ENCODE measurements around the gene SUGCT. TPM values are rescaled to one million over a fixed set of nuclear protein-coding genes. Genes with fewer than 3 reads are reported as not detected.

Gene SUGCT
- total RNA-seq, 1 experiment from 2014 or later, result 4.6 TPM

GRCh38 chr7:40833888-40834234, 699.1 kb downstream of the SUGCT start:
- Mint-ChIP-seq H3K4me3 (no peak overlapping the region), H3K27me3 (ENCODE audit: low read depth) (no peaks in the 10 kb centered on the region), H3K4me1 (peaks cover 32% of the 10 kb centered on the region), H3K27ac (no peak overlapping the region), H3K36me3 (no peaks in the 10 kb centered on the region), H3K9me3 (peaks cover 4% of the 10 kb centered on the region; the same call in 1 of the 2 replicates)
- TF ChIP-seq PRDM15 (CRISPR knock-in tag; IDR thresholded peaks at IDR 0.05), result no peak
- no peak for TF ChIP-seq NR2C2 (CRISPR knock-in tag; IDR thresholded peaks at IDR 0.05)
- no peak for TF ChIP-seq TP53 (CRISPR knock-in tag; IDR thresholded peaks at IDR 0.05)
- TF ChIP-seq CBFB (CRISPR knock-in tag; IDR thresholded peaks at IDR 0.05; ENCODE audit: low read depth), result no peak
- no peak for TF ChIP-seq ZNF317 (CRISPR knock-in tag; IDR thresholded peaks at IDR 0.05; ENCODE audit: borderline replicate concordance, low read depth)
- TF ChIP-seq ZNF121 (CRISPR knock-in tag; IDR thresholded peaks at IDR 0.05), result no peak
- ATAC-seq (no peak; the same call in 1 of the 2 replicates), DNase-seq (ENCODE audit: low spot score) (no peak)
- ChIA-PET POLR2A (no interaction called here), CTCF (no interaction called here)

- DNase-seq (ENCODE audit: low spot score), result no peak
- H3K9me3 Mint-ChIP-seq, result peaks cover 12% of the 10 kb centered on the region
- POLR2A ChIA-PET, result no interaction called here
- H3K36me3 Mint-ChIP-seq, result peaks cover 7% of the 10 kb centered on the region
- CTCF ChIA-PET, result no interaction called here
- peaks cover 29% of the 10 kb centered on the region for H3K4me1 Mint-ChIP-seq
- ATAC-seq, result no peak
- H3K27ac Mint-ChIP-seq, result no peak overlapping the region
- no peaks in the 10 kb centered on the region for H3K27me3 Mint-ChIP-seq (ENCODE audit: low read depth)
- TF ChIP-seq GRHL2 (CRISPR knock-in tag; IDR thresholded peaks at IDR 0.05; ENCODE audit: insufficient replicate concordance, severe bottlenecking) (no peak), TCF7 (CRISPR knock-in tag; IDR thresholded peaks at IDR 0.05; ENCODE audit: low read depth) (no peak)
- H3K4me3 Mint-ChIP-seq, result no peak overlapping the region
Observed at GRCh38 chr7:40836218-40836617, 701.4 kb downstream of the SUGCT start.

- ATAC-seq, result no peak
- Mint-ChIP-seq H3K27ac (no peak overlapping the region), H3K27me3 (ENCODE audit: low read depth) (no peaks in the 10 kb centered on the region; the same call in 1 of the 2 replicates), H3K4me3 (no peak overlapping the region), H3K4me1 (peaks cover 6% of the 10 kb centered on the region), H3K9me3 (peaks cover 21% of the 10 kb centered on the region), H3K36me3 (peaks cover 9% of the 10 kb centered on the region)
- DNase-seq (ENCODE audit: low spot score), result no peak
- ChIA-PET CTCF (no interaction called here), POLR2A (no interaction called here)
- TF ChIP-seq CBFB (CRISPR knock-in tag; IDR thresholded peaks at IDR 0.05; ENCODE audit: low read depth) (no peak), OVOL2 (CRISPR knock-in tag; IDR thresholded peaks at IDR 0.05; ENCODE audit: borderline replicate concordance) (no peak), SOX15 (CRISPR knock-in tag; IDR thresholded peaks at IDR 0.05) (no peak), ZNF121 (CRISPR knock-in tag; IDR thresholded peaks at IDR 0.05) (no peak), RELA (CRISPR knock-in tag; IDR thresholded peaks at IDR 0.05; ENCODE audit: borderline replicate concordance) (no peak), ZNF232 (CRISPR knock-in tag; IDR thresholded peaks at IDR 0.05) (no peak), CREM (CRISPR knock-in tag; IDR thresholded peaks at IDR 0.05) (no peak), ZNF425 (CRISPR knock-in tag; conservative IDR thresholded peaks at IDR 0.05) (no peak), ZSCAN18 (CRISPR knock-in tag; IDR thresholded peaks at IDR 0.05) (no peak), ATF2 (CRISPR knock-in tag; IDR thresholded peaks at IDR 0.05; ENCODE audit: borderline replicate concordance, low read depth) (no peak), NR3C1 (CRISPR knock-in tag; conservative IDR thresholded peaks at IDR 0.05; ENCODE audit: low read depth) (no peak), ZNF416 (CRISPR knock-in tag; IDR thresholded peaks at IDR 0.05) (no peak), ERG (CRISPR knock-in tag; IDR thresholded peaks at IDR 0.05) (no peak), E2F5 (CRISPR knock-in tag; IDR thresholded peaks at IDR 0.05) (no peak), IRF1 (CRISPR knock-in tag; IDR thresholded peaks at IDR 0.05) (no peak), PRRX2 (CRISPR knock-in tag; IDR thresholded peaks at IDR 0.05) (no peak)
Observed at GRCh38 chr7:40839881-40840280, 705.1 kb downstream of the SUGCT start.
